GM12878 (cell line): ENCODE results near the gene TBC1D32.
"Not testable (repeated sequence)": the region's sequence is repeated elsewhere in the genome, so short reads cannot be mapped to it uniquely, and the experiment has no call there.

Experiments used
- CREB1 ChIP-seq: IDR thresholded peaks from 2 replicates; pipeline ENCODE4 v1.6.1; 2012; ENCODE audit warnings: low read depth, mild to moderate bottlenecking, inconsistent platforms
- CTCF ChIP-seq, 3 experiments: IDR thresholded peaks in 2 of 3; conservative IDR thresholded peaks in 1 of 3; 2 replicates each; pipeline ENCODE4 v1.5.1; 2011; ENCODE audit warnings: low read depth in 3 of 3, low read length in 3 of 3, mild to moderate bottlenecking in 3 of 3, control low read depth in 2 of 3, moderate library complexity in 2 of 3, inconsistent platforms in 1 of 3, mixed read lengths in 1 of 3; ENCODE audit not compliant: control insufficient read depth in 2 of 3, insufficient read depth in 1 of 3; ENCODE audit errors: extremely low read depth in 1 of 3
- E4F1 ChIP-seq: fragments of 450-650 bp; IDR thresholded peaks from 2 replicates; pipeline ENCODE4 v1.6.1; 2018; ENCODE audit warnings: borderline replicate concordance, mild to moderate bottlenecking; ENCODE audit not compliant: partially characterized antibody
- EZH2 ChIP-seq: IDR thresholded peaks from 2 replicates; pipeline ENCODE4 v1.6.1; 2012; ENCODE audit warnings: low read depth, mild to moderate bottlenecking, control low read depth, inconsistent platforms, low read length, borderline replicate concordance; ENCODE audit not compliant: control insufficient read depth
- RCOR1 ChIP-seq: conservative IDR thresholded peaks from 2 replicates; pipeline ENCODE4 v1.6.1; 2012; ENCODE audit warnings: low read depth, low read length, improper control_type of control experiment
- SREBF2 ChIP-seq: IDR thresholded peaks from 2 replicates; pipeline ENCODE4 v1.6.1; 2012; ENCODE audit warnings: mild to moderate bottlenecking, low read length
- SUZ12 ChIP-seq: fragments of 200-600 bp; sonication (generic); IDR thresholded peaks from one replicate; pipeline ENCODE4 v1.6.1; 2018; ENCODE audit warnings: antibody characterized with exemption, mild to moderate bottlenecking; ENCODE audit not compliant: unreplicated experiment

- not testable (repeated sequence) for TF ChIP-seq SUZ12; EZH2; SREBF2; E4F1; CTCF (IDR thresholded peaks at IDR 0.05 in 2 of 3, conservative IDR thresholded peaks at IDR 0.05 in 1 of 3; ENCODE audit: control insufficient read depth in 2 of 3, extremely low read depth in 1 of 3, insufficient read depth in 1 of 3, low read depth in 3 of 3, low read length in 3 of 3); CREB1; RCOR1
Observed at GRCh38 chr6:121044905-121045304, 289.4 kb downstream of the TBC1D32 start.
